GM21576 (cell line): ENCODE measurements around the gene THAP10.

Experiments
- ATAC-seq: cut with Tn5 transposase; IDR thresholded peaks from one replicate; pipeline ENCODE4 v1.9.1; 2021; ENCODE audit warnings: mild to moderate bottlenecking, moderate library complexity; ENCODE audit not compliant: unreplicated experiment

Gene THAP10

DNA sequence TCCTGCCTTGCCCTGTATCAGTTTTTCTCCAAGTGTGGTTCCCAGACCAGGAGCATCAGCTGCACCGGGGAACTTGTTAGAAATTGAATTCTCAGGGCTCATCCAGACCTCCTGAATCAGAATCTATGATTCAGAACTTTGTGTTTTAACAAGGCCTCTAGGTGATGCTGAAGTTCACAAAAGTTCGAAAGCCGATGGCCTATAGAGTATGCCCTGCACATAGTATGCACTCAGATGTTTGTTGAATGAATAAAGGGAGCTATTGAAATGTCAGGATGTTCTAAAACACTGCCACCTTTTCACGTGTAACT, 37.6 kb downstream of the THAP10 start:
- ATAC-seq = no peak

- ATAC-seq = no peak
Measured at GRCh38 chr15:70853973-70854665, 38.1 kb downstream of the THAP10 start, which contains the start of gene LARP6. Gene LARP6, minus strand, starts transcription at chr15:70854157. Its CDS starts 69 bp downstream, at chr15:70854088.

- ATAC-seq = no peak
Measured at GRCh38 chr15:70853318-70853972, 38.8 kb downstream of the THAP10 start.

- ATAC-seq = no peak
Measured at GRCh38 chr15:70852501-70853317, 39.5 kb downstream of the THAP10 start.

- no peak for ATAC-seq
Measured at GRCh38 chr15:70851889-70852288, 40.3 kb downstream of the THAP10 start.

DNA sequence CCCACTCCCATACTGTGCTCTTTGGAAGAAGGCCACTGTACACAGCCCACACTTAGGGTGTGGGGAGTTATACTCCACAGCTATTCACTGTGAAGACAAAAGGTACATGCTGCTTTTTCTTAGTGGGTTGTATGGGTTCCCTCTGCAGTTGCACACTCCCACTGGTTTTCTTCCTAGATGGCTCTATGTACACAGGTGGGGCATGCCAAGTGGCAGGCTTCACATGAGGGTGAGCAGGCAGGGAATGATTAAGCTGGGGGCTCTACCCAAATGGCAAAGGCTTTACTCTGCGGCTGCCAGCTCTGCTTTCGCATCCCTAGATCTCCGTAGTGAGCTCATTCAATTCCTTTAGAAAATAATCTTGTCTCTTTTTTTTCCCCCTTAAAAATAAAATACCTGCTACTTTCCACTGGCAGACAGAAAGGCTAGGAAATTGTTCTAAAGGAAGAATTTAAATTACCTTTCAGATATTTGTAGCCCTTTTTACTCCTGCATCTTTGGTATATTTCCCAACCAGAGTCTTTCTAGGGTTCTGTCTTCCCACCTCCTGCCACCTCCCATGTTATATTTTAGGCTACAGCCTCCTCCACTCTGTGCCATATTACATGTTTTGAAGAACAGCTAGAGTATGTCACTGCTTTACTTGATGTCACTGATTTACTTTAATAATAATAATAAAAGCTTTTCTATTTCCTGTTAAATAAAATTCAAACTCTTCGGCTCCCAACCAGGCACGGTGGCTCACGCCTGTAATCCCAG, 46.5 kb downstream of the THAP10 start:
- no peak for ATAC-seq

- no peak for ATAC-seq
Measured at GRCh38 chr15:70837476-70837875, 54.8 kb downstream of the THAP10 start.

DNA sequence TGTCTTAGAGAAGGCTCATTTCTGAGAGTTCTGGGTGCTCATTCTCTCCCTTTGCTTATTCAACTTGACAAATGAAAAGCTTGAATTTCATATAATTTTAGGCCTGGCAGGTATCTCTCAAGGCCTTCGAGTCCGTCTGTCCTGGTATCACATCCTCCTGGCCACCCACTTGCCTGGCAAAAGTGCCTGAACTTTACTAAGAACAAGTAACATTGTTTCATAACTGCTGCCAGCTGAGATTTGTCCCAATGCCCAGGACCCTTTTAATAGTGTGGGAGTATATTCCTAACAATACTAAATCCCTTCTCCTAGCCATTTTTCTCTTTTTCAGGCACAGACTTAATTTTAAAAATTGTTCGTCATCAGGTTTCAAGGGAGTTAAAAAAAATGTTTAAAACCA, 56.4 kb downstream of the THAP10 start:
- no peak for ATAC-seq

GRCh38 chr15:70835415-70835814, 56.8 kb downstream of the THAP10 start:
- no peak for ATAC-seq

- no peak for ATAC-seq
Measured at GRCh38 chr15:70834999-70835398, 57.2 kb downstream of the THAP10 start.

GRCh38 chr15:70833861-70834765, 58.1 kb downstream of the THAP10 start:
- ATAC-seq = no peak

DNA sequence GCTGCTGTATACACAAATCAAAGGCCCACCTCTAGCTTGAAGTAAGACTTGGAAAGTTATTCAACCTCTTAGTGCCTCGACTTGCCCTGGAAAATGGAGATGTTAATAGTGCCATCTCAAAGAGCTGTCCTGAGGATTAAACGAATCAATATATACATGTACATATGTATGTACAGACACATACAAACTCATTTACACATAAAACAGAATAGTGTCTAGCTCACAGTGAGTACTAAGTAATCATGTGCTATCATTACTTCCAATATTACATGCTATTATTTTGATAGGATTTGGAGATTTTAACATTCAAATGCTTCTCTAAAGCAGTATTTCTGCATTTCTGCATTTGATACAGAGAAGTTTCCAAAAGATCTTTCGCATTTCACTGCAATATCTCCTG, 58.8 kb downstream of the THAP10 start:
- ATAC-seq = no peak

DNA sequence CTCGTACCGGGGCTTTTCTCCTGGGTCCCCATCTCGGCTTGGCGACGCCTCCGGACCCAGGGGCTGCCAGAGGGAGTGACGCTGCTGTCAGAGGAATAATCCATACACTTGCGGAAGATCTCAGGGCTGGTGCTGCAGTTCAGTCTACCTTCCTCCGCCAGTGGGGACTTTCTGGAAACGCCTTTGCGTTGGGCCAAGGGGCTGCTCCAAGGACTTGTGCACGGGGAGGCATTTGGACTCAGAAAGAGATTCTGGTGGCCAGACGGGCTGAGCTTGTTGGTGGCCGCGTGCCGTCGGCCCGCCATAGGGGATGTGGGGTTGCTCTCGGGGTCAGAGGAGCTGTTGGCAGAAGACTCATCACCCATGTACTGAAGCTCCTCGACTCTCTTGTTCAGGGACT, 60.1 kb downstream of the THAP10 start:
- ATAC-seq = no peak
